ENCODE data around the gene TMEM121B. TPM values are rescaled to one million over a fixed set of nuclear protein-coding genes. Genes with fewer than 3 reads are reported as not detected.

The TMEM121B gene
- polyA plus RNA-seq, 1 of the 3 experiments (the other 2 are of a cell fraction): 0.13 TPM

- H3K4me1 ChIP-seq (ENCODE audit: control insufficient read depth in 1 of 2, insufficient read depth in 2 of 2, low read depth in 1 of 2, low read length in 1 of 2): peaks cover 0 to 6% of the 10 kb centered on the region in 2 experiments; a peak in 1 of 4 replicates
- no peak overlapping the region for H3K4me2 ChIP-seq
- H3F3A ChIP-seq (replicated peaks; ENCODE audit: insufficient read depth): no peaks in the 10 kb centered on the region
- no peak overlapping the region for H3K9ac ChIP-seq
- H3K79me2 ChIP-seq (ENCODE audit: insufficient read depth): peaks cover 86% of the 10 kb centered on the region
- WGBS (ENCODE audit: low lambda C conversion rate): 96% methylated on average over 3 of the region's 3 CpGs
- no peak overlapping the region for H2AFZ ChIP-seq (ENCODE audit: low read depth)
- no peaks in the 10 kb centered on the region for H3K27me3 ChIP-seq (ENCODE audit: insufficient read depth)
- H4K20me1 ChIP-seq (ENCODE audit: insufficient read depth): peaks cover 46% of the 10 kb centered on the region
- CTCF ChIA-PET: interaction anchor here (1.1 kb wide), 1 partner anchor 18 kb away, joined by 3 read pairs; no protein-coding TSS in a partner anchor
- no peak overlapping the region for H3K4me3 ChIP-seq (ENCODE audit: low read depth in 2 of 2, low read length in 1 of 2)
- TF ChIP-seq TEAD4 (IDR thresholded peaks at IDR 0.05; ENCODE audit: borderline replicate concordance, insufficient read depth): no peak
- no peak for TF ChIP-seq EP300 (IDR thresholded peaks at IDR 0.05; ENCODE audit: borderline replicate concordance in 1 of 2, low read depth in 1 of 2, low read length in 1 of 2)
- TF ChIP-seq MXI1 (IDR thresholded peaks at IDR 0.05; ENCODE audit: low read depth, low read length): no peak
- no peak for TF ChIP-seq FOXM1 (IDR thresholded peaks at IDR 0.05; ENCODE audit: low read depth)
- TF ChIP-seq NRF1 (IDR thresholded peaks at IDR 0.05; ENCODE audit: low read depth, low read length): no peak
- TF ChIP-seq GABPA (IDR thresholded peaks at IDR 0.05; ENCODE audit: low read depth): no peak
- no peak for TF ChIP-seq IRF3 (IDR thresholded peaks at IDR 0.05; ENCODE audit: low read depth, low read length)
- TF ChIP-seq JUND (IDR thresholded peaks at IDR 0.05): no peak
- TF ChIP-seq FOXJ3 (CRISPR knock-in tag; IDR thresholded peaks at IDR 0.05): no peak
- no peak for TF ChIP-seq USF2 (IDR thresholded peaks at IDR 0.05; ENCODE audit: borderline replicate concordance, low read depth, low read length)
- no peak for TF ChIP-seq REST (IDR thresholded peaks at IDR 0.05; ENCODE audit: low read depth, low read length)
- no peak for TF ChIP-seq RAD21 (IDR thresholded peaks at IDR 0.05; ENCODE audit: low read length)
- H3K36me3 ChIP-seq (replicated peaks in 1 of 2; ENCODE audit: control insufficient read depth in 1 of 2, insufficient read depth in 2 of 2, low read length in 1 of 2): peaks cover 0 to 8% of the 10 kb centered on the region in 2 experiments
- DNase-seq: no peak
- POLR2A ChIA-PET: no interaction called here
- no peaks in the 10 kb centered on the region for H3K9me3 ChIP-seq
- no peak overlapping the region for H3K27ac ChIP-seq (ENCODE audit: low read depth in 2 of 2, low read length in 1 of 2)
- no peaks in the 10 kb centered on the region for H3K9me2 ChIP-seq
These were observed 31.8 kb upstream of the TMEM121B start for GRCh38 chr22:17152971-17153370.
